Neural cell (in vitro differentiated cells): Measurements from ENCODE around the gene FTSJ3. TPM values are rescaled to one million over a fixed set of nuclear protein-coding genes. Genes with fewer than 3 reads are reported as not detected.

Source experiments
- H2AFZ ChIP-seq: fragments of 200-600, 300-800 bp; sonication (generic), shearing (Covaris generic); 2 replicates; pipeline ENCODE4 v1.6.0; 2014; ENCODE audit warnings: low read depth, mild to moderate bottlenecking, antibody characterized with exemption, low read length, moderate library complexity
- H3F3A ChIP-seq: fragments of 200-600 bp; shearing (Covaris generic); 2 replicates; pipeline ENCODE4 v1.6.1; 2016; ENCODE audit warnings: mild to moderate bottlenecking, moderate library complexity, mixed read lengths, antibody characterized with exemption, low read length; ENCODE audit not compliant: insufficient read depth, poor library complexity, severe bottlenecking
- H3K27ac ChIP-seq: fragments of 200-600, 300-800 bp; sonication (generic), shearing (Covaris generic); 2 replicates; pipeline ENCODE4 v1.5.1; 2014; ENCODE audit warnings: mild to moderate bottlenecking, low read length, moderate library complexity
- H3K27me3 ChIP-seq: fragments of 300-800, 200-600 bp; sonication (generic), shearing (Covaris generic); 2 replicates; pipeline ENCODE4 v1.6.0; 2014; ENCODE audit warnings: mild to moderate bottlenecking, low read depth, low read length, moderate library complexity; ENCODE audit not compliant: insufficient read depth
- H3K36me3 ChIP-seq: fragments of 300-800, 200-600 bp; sonication (generic), shearing (Covaris generic); 2 replicates; pipeline ENCODE4 v1.5.1; 2014; ENCODE audit warnings: mild to moderate bottlenecking, antibody characterized with exemption, low read length, moderate library complexity; ENCODE audit not compliant: insufficient read depth
- H3K4me2 ChIP-seq: fragments of 300-800, 200-600 bp; sonication (generic), shearing (Covaris generic); 2 replicates; pipeline ENCODE4 v1.6.0; 2014; ENCODE audit warnings: mild to moderate bottlenecking, low read length
- H3K4me3 ChIP-seq: fragments of 300-800, 200-600 bp; sonication (generic), shearing (Covaris generic); 2 replicates; pipeline ENCODE4 v1.5.1; 2014; ENCODE audit warnings: mild to moderate bottlenecking, low read length, moderate library complexity
- H3K79me2 ChIP-seq: fragments of 200-600 bp; shearing (Covaris generic); replicated peaks from 2 replicates; pipeline ENCODE4 v1.6.0; 2014; ENCODE audit warnings: mild to moderate bottlenecking, low read length, moderate library complexity; ENCODE audit not compliant: insufficient read depth
- H3K9ac ChIP-seq: fragments of 300-800, 200-600 bp; sonication (generic), shearing (Covaris generic); 2 replicates; pipeline ENCODE4 v1.6.1; 2016; ENCODE audit warnings: mild to moderate bottlenecking, low read length, mixed read lengths
- H3K9me2 ChIP-seq: fragments of 200-600 bp; shearing (Covaris generic); 2 replicates; pipeline ENCODE4 v1.6.1; 2016; ENCODE audit warnings: mild to moderate bottlenecking, low read length, mixed read lengths; ENCODE audit not compliant: insufficient read depth
- H3K9me3 ChIP-seq: fragments of 200-600, 300-800 bp; sonication (generic), shearing (Covaris generic); 2 replicates; pipeline ENCODE4 v1.6.1; 2016; ENCODE audit warnings: mild to moderate bottlenecking, mixed run types, low read length, moderate library complexity, mixed read lengths
- H4K20me1 ChIP-seq: fragments of 200-600 bp; shearing (Covaris generic); 2 replicates; pipeline ENCODE4 v1.6.1; 2016; ENCODE audit warnings: mild to moderate bottlenecking, mixed run types; ENCODE audit not compliant: insufficient read depth
- CTCF ChIP-seq: fragments of 450-650 bp; IDR thresholded peaks from 2 replicates; pipeline ENCODE4 v1.5.1; 2014; ENCODE audit warnings: antibody characterized with exemption, mild to moderate bottlenecking, moderate library complexity; ENCODE audit not compliant: poor library complexity, severe bottlenecking
- EP300 ChIP-seq: fragments of 450-650 bp; conservative IDR thresholded peaks from 2 replicates; pipeline ENCODE4 v1.6.1; 2014; ENCODE audit warnings: antibody characterized with exemption, mild to moderate bottlenecking, moderate library complexity; ENCODE audit not compliant: poor library complexity, severe bottlenecking
- EZH2 ChIP-seq: fragments of 200-600, 300-800 bp; shearing (Covaris generic), sonication (generic); IDR thresholded peaks from 2 replicates; pipeline ENCODE4 v1.6.1; 2014; ENCODE audit warnings: antibody characterized with exemption, low read length, borderline replicate concordance, mild to moderate bottlenecking; ENCODE audit not compliant: insufficient read depth, poor library complexity, severe bottlenecking
- MXI1 ChIP-seq: fragments of 450-650 bp; conservative IDR thresholded peaks from 2 replicates; pipeline ENCODE4 v1.6.1; 2014; ENCODE audit warnings: antibody characterized with exemption, mild to moderate bottlenecking; ENCODE audit not compliant: poor library complexity, severe bottlenecking
- POLR2AphosphoS5 ChIP-seq: IDR thresholded peaks from 2 replicates; pipeline ENCODE4 v1.6.1; 2012
- RAD21 ChIP-seq: fragments of 450-650 bp; conservative IDR thresholded peaks from 2 replicates; pipeline ENCODE4 v1.6.1; 2014; ENCODE audit warnings: antibody characterized with exemption, mild to moderate bottlenecking, moderate library complexity
- SMC3 ChIP-seq: fragments of 450-650 bp; conservative IDR thresholded peaks from 2 replicates; pipeline ENCODE4 v1.6.1; 2014; ENCODE audit warnings: antibody characterized with exemption, mild to moderate bottlenecking, moderate library complexity; ENCODE audit not compliant: poor library complexity
- TAF1 ChIP-seq: IDR thresholded peaks from 2 replicates; pipeline ENCODE4 v1.6.1; 2012; ENCODE audit warnings: low read depth
- polyA plus RNA-seq: library from polyadenylated mRNA; depleted of rRNA; stranded (reverse); fragments of >200 nt; gene quantifications from 2 replicates; pipeline ENCODE4 v1.2.3, GENCODE V29; 2014
- TF ChIP-seq, protein P1 (sequence below): IDR thresholded peaks from 2 replicates; pipeline ENCODE4 v1.6.1; 2012; ENCODE audit warnings: borderline replicate concordance

The FTSJ3 gene
- polyA plus RNA-seq, 1 donor from 2014 or later, result 23.2 TPM

- TF ChIP-seq RAD21 (no peak), POLR2AphosphoS5 (no peak), EZH2 (no peak), MXI1 (no peak), SMC3 (no peak), TAF1 (no peak), CTCF (no peak)
- Histone ChIP-seq H3K27ac (no peak overlapping the region), H3K4me3 (no peak overlapping the region), H3K4me2 (no peak overlapping the region), H3K79me2 (peaks cover 77% of the 10 kb centered on the region), H2AFZ (no peak overlapping the region), H3F3A (no peaks in the 10 kb centered on the region), H3K9me3 (no peaks in the 10 kb centered on the region), H3K9me2 (no peaks in the 10 kb centered on the region), H3K36me3 (no peaks in the 10 kb centered on the region), H4K20me1 (peaks cover 5% of the 10 kb centered on the region), H3K27me3 (no peaks in the 10 kb centered on the region), H3K9ac (no peak overlapping the region)
Measured at GRCh38 chr17:63780928-63781327, 46.5 kb downstream of the FTSJ3 start.

DNA sequence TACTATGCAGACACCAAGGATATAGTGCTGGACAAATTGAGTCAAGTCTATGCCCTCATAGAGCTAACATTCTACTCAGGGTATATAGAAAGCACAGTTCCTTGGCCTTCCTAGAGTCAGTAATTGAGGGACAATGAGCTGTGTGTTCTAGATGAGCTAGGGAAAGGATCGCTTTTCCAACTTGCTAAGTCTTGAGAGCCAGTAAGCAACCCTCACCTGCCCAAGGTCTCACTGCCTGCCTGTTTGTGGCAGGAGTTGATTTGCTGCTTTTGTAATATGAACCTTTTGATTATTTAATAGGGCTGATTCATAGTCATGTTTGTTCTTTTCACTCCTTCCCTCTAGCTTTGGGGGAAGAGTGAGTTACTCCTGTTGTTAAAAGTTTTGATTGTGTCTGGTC lies 47.0 kb downstream of the FTSJ3 start:
- Histone ChIP-seq H3K27ac (no peak overlapping the region), H2AFZ (no peak overlapping the region), H3K4me3 (no peak overlapping the region), H3K4me2 (no peak overlapping the region), H3K9me2 (no peaks in the 10 kb centered on the region), H3K9ac (no peak overlapping the region), H3K9me3 (no peaks in the 10 kb centered on the region), H3F3A (no peaks in the 10 kb centered on the region), H3K27me3 (no peaks in the 10 kb centered on the region), H4K20me1 (peaks cover 9% of the 10 kb centered on the region), H3K79me2 (peaks cover 77% of the 10 kb centered on the region), H3K36me3 (no peaks in the 10 kb centered on the region)
- TF ChIP-seq SMC3 (no peak), EP300 (no peak), RAD21 (no peak), CTCF (no peak)
- TF ChIP-seq, protein P1, sequence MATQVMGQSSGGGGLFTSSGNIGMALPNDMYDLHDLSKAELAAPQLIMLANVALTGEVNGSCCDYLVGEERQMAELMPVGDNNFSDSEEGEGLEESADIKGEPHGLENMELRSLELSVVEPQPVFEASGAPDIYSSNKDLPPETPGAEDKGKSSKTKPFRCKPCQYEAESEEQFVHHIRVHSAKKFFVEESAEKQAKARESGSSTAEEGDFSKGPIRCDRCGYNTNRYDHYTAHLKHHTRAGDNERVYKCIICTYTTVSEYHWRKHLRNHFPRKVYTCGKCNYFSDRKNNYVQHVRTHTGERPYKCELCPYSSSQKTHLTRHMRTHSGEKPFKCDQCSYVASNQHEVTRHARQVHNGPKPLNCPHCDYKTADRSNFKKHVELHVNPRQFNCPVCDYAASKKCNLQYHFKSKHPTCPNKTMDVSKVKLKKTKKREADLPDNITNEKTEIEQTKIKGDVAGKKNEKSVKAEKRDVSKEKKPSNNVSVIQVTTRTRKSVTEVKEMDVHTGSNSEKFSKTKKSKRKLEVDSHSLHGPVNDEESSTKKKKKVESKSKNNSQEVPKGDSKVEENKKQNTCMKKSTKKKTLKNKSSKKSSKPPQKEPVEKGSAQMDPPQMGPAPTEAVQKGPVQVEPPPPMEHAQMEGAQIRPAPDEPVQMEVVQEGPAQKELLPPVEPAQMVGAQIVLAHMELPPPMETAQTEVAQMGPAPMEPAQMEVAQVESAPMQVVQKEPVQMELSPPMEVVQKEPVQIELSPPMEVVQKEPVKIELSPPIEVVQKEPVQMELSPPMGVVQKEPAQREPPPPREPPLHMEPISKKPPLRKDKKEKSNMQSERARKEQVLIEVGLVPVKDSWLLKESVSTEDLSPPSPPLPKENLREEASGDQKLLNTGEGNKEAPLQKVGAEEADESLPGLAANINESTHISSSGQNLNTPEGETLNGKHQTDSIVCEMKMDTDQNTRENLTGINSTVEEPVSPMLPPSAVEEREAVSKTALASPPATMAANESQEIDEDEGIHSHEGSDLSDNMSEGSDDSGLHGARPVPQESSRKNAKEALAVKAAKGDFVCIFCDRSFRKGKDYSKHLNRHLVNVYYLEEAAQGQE, result no peak
